ENCODE data around the gene SPOCK3. TPM values are rescaled to one million over a fixed set of nuclear protein-coding genes. Genes with fewer than 3 reads are reported as not detected.
"Not testable (repeated sequence)": the region's sequence is repeated elsewhere in the genome, so short reads cannot be mapped to it uniquely, and the experiment has no call there.

The SPOCK3 gene
- total RNA-seq, result 2.3 TPM

GRCh38 chr4:167234316-167234881 lies at the start of gene SPOCK3:
TSS of gene SPOCK3 (minus strand) at chr4:167234494.
- peak; percentile 35 for DNase-seq (ENCODE audit: low spot score)

- no peak for DNase-seq (ENCODE audit: low spot score)
Measured at GRCh38 chr4:167282171-167282864, 48.0 kb upstream of the SPOCK3 start.

DNA sequence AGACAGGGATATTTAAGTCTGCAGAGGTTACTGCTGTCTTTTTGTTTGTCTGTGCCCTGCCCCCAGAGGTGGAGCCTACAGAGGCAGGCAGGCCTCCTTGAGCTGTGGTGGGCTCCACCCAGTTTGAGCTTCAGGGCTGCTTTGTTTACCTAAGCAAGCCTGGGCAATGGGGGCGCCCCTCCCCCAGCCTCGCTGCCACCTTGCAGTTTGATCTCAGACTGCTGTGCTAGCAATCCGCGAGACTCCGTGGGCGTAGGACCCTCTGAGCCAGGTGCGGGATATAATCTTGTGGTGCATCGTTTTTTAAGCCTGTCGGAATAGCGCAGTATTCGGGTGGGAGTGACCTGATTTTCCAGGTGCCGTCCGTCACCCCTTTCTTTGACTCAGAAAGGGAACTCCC lies 47.3 kb upstream of the SPOCK3 start:
- not testable (repeated sequence) for DNase-seq (ENCODE audit: low spot score)

GRCh38 chr4:167274351-167274750 lies 40.1 kb upstream of the SPOCK3 start:
- DNase-seq (ENCODE audit: low spot score), result no peak

- DNase-seq (ENCODE audit: low spot score), result no peak
Measured at GRCh38 chr4:167265231-167265630, 30.9 kb upstream of the SPOCK3 start.

DNA sequence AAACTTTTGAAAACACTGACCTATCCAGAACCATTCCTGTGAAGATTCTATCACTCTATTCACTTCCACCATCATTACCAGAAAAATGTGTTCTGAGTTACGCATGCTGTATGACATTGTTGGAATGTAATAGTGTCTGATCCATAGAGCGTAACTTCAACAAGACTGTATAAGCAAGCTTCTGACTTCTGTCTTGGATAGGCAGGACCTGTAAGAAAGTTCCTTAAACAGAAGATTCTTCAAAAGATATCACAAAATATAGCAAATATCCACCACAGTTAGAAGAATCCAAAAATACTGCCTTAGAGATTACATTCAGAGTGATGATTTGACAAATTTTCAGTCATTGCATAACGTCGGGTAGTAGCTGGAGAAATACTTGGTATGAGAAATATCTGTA lies 14.0 kb upstream of the SPOCK3 start:
- DNase-seq (ENCODE audit: low spot score), result no peak

DNA sequence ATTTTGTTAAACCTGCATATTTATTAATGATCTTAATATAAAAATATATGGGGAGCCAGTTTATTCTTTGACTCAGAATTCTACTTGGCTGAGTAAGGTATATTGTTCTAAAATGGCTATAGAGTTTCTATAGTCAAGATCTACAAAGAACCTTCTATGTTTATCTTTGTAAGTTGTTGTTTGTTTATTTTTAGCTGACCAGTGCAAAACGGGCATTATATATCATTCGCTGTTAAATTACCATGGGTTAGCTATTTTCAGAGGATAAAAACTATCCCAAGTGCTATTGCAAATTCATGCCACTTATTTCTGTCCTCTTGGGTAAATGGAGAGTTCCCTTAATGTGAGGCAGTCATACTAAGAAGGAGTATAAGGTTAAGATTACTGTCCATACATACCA lies 5.3 kb upstream of the SPOCK3 start:
- no peak for DNase-seq (ENCODE audit: low spot score)

DNA sequence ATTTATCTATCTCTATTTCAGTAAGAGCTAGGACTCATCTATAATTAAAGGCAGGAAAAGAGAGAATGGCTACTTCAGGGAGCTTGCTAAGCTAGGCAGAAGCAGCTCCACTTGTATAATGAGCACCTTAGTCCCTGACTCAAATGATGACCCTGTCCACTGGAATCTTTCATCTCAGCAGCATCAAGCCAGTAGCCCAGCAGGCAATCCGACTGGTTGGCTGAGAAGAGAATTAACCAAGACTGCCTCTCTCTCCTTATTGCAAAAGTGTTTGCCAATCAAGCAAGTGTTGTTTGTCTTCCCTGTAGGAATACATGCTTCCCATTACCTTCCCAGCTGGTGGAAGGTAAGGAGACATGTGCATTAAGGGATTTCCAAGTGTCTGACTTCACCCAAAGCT lies 3.9 kb upstream of the SPOCK3 start:
- no peak for DNase-seq (ENCODE audit: low spot score)

DNA sequence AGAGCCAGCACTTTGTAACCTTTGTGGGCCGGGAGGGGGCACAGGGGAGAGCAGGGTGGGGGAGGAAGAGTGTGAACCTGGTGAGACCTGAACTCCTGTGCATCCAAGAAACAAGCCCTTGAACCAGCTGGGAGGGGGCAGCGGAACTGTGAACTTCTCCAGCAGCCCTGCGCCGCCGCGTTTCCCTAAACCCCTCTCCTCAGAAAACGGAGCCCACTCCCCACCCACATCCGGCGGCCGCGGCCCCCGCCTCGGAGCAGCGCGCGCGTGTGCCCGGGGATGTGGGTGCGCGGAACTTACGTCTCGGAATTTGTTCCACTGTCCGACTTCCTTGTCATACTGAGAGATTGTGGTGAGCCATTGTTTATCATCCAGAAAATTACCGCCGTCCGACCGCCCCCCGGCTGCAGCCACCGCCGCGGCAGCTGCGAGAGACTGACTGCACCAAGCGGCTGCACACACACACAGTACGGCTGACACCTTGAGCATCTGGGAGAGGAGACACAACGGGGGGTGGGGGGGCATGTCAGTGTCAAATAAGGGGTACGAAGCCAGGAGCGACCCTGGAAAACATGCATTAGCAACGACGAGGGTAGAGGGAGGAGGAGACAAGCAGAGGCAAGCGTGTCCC lies 494 bp downstream of the SPOCK3 start:
- no peak for DNase-seq (ENCODE audit: low spot score)

- no peak for DNase-seq (ENCODE audit: low spot score)
Measured at GRCh38 chr4:167232805-167233684, 1.2 kb downstream of the SPOCK3 start.

- DNase-seq (ENCODE audit: low spot score), result no peak
Measured at GRCh38 chr4:167230744-167231143, 3.5 kb downstream of the SPOCK3 start.

- no peak for DNase-seq (ENCODE audit: low spot score)
Measured at GRCh38 chr4:167222099-167222498, 12.2 kb downstream of the SPOCK3 start.

DNA sequence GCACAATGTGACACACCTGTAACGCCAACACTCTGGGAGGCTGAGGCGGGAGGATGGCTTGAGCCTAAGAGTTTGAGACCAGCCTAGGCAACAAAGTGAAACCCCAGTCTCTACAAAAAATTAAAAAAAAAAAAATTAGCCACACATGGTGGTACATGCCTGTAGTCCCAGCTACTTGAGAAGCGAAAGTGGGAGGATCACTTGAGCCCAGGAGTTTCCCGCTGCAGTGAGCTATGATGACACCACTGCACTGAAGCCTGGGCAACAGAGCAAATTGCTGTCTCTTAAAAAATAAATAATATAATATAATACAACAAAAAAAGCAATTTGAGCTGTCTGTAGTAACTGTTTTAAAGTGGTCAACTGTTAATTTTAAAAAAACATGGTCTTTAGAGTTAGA lies 13.2 kb downstream of the SPOCK3 start:
- DNase-seq (ENCODE audit: low spot score), result no peak

- peak; percentile 73 for DNase-seq (ENCODE audit: low spot score)
Measured at GRCh38 chr4:167218022-167218608, 16.2 kb downstream of the SPOCK3 start.

DNA sequence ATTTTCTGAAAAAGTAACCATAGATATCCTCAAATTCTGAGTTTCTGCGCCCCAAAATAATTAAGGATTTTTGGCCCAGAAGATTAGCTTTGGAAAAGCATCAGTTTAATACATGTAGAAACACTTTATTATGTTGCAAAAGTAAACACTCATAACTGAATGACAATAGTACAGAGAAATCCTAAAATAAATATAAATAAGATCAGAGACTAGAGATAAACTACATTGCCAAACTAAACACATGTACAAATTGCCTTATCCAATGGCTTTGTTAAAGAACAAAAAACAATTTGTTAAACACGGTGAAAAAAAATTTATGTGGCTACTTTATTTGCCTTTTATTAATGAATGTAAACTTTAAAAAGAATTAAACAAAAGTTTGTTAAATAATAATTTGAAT lies 17.5 kb downstream of the SPOCK3 start:
- DNase-seq (ENCODE audit: low spot score), result no peak

- no peak for DNase-seq (ENCODE audit: low spot score)
Measured at GRCh38 chr4:167210166-167210565, 24.1 kb downstream of the SPOCK3 start.

DNA sequence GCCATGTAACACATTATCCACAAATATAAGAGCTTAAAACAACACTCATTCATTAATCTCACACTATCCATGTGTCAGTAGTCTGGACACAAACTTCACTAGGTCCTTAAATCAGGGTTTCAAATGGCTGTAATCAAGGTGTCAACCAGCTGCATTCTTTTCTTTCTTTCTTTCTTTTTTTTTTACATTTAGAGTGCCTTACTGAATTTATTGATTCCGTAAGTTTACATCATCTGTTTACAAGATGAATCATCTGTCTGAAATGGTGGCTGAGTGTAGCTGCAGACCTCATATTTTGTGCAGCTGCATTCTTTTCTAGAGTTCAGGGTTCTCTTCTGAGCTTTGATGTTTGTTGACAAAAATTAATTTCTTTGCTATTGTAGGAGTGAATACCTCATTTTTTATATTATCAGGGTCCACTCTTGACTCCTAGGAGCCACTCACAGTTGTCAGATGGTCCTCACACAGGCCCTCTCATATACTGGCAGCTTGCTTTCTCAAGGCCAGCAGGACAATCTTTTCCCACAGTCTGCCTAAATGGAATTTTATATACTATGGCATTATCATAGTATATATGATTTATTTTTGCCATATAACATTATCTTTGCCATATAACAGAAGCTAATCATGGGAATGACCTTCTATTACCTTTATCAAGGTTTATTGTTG lies 37.8 kb downstream of the SPOCK3 start:
- no peak for DNase-seq (ENCODE audit: low spot score)

GRCh38 chr4:167190379-167190778 lies 43.9 kb downstream of the SPOCK3 start:
- no peak for DNase-seq (ENCODE audit: low spot score)

DNA sequence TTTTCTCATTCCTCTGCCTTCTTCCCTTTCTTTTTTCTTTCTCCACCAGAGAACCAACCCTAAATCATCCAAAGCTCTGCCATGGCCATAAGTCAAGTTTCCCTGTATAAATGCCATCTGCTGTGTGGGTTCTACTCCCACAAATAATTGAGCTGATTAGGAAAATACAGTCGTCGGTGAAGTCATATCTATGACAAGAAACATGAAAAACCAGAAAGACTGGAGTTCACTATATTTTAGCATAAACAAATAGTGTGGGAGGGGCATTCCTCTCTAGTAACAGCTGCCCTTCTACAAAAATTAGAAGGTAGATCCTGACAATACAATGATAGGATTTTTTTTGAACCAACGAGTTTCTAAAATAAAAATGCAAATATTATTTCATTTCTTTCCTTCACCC lies 48.8 kb downstream of the SPOCK3 start:
- no peak for DNase-seq (ENCODE audit: low spot score)

DNA sequence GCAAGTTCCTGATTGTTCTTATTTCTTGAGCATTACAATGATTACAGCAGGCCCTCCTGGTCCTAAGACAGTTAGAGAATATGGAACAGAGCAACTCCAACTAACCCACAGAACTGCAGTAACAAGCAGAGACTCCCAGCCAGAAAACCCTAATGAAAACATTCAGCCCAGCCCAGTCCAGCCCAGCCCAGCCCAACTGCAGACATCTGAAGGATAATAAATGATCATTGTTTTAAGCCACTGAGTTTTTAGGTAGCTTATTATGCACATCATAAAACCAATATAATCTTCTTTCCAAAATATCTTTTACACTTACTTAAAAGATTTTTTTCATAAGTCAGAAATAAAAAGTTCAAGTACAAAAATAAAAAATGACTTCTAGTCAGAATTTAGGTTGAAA lies 51.3 kb downstream of the SPOCK3 start:
- no peak for DNase-seq (ENCODE audit: low spot score)

DNA sequence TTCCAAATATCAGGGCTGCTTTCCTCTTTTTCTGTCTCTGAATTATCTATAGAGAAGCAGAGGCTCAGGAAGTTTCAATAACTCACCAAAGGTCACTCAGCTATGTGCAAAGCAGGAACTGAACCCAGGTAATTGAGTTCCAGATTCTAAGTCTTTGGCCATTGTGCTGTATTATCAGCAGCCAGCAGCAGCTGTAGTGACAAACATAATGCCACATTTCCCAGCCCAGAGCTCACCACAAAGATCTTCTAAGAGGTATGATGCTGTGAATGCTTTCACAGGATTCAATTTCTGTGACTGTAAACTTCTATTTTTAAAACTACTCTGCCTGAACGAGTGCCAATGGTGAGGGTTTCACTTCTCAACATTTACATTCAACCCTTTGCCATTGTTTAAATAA lies 56.4 kb downstream of the SPOCK3 start:
- no peak for DNase-seq (ENCODE audit: low spot score)

All from mucosa of gallbladder (tissue), 1 donor.